ENCODE measurements around the gene ELAPOR2. TPM values are rescaled to one million over a fixed set of nuclear protein-coding genes. Genes with fewer than 3 reads are reported as not detected.

Gene ELAPOR2
- total and polyA plus RNA-seq, 4 donors = 0.47 to 1.4 (median 0.82) TPM

DNA sequence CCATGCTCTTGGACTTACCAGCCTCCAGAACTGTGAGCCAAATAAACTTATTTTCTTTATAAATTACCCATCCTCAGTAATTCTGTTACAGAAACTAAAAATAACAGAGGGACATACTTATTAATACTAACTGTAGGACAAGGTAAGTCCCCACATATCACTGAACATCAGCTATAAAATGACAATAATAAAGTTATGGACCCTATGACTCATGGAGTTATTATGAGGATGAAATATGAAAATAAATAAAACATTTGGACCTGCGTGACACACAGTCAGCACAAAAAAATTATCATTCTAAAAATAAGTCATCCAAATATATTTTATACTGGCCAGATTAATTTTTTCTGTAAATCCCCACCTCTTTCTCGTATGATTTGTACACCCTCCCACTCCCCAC is 34.9 kb upstream of the ELAPOR2 start:
- H3K9me3 ChIP-seq (ENCODE audit: control insufficient read depth in 4 of 4, low read length in 3 of 4) = no peaks in the 10 kb centered on the region
- no peak for TF ChIP-seq REST (IDR thresholded peaks at IDR 0.05)
- no peak for TF ChIP-seq JUND (IDR thresholded peaks at IDR 0.05)
- no peak for TF ChIP-seq NR2F2 (IDR thresholded peaks at IDR 0.05)
- TF ChIP-seq RAD21 (IDR thresholded peaks at IDR 0.05) = no peak
- TF ChIP-seq GABPA (IDR thresholded peaks at IDR 0.05 in 1 of 2, conservative IDR thresholded peaks at IDR 0.05 in 1 of 2) = no peak
- TF ChIP-seq RXRA (IDR thresholded peaks at IDR 0.05) = no peak
- DNase-seq (ENCODE audit: low spot score) = no peak
- H3K9ac ChIP-seq (ENCODE audit: low read depth in 1 of 2, low read length in 2 of 2) = no peak overlapping the region
- no peak overlapping the region for H3K4me3 ChIP-seq (ENCODE audit: low read depth in 1 of 3, low read length in 3 of 3)
- H3K27me3 ChIP-seq (ENCODE audit: control insufficient read depth in 4 of 4, insufficient read depth in 4 of 4, low read length in 3 of 4) = no peaks in the 10 kb centered on the region
- no peak overlapping the region for H3K27ac ChIP-seq (ENCODE audit: low read depth in 1 of 2, low read length in 2 of 2)
- no peaks in the 10 kb centered on the region for H3K4me1 ChIP-seq (ENCODE audit: control insufficient read depth in 4 of 4, insufficient read depth in 4 of 4, low read length in 3 of 4)
- H3K36me3 ChIP-seq (ENCODE audit: control insufficient read depth in 4 of 4, insufficient read depth in 3 of 4, low read depth in 1 of 4, low read length in 3 of 4) = no peaks in the 10 kb centered on the region
- WGBS = 60% methylated on average over 2 of the region's 2 CpGs

- H3K9me3 ChIP-seq (ENCODE audit: control insufficient read depth in 4 of 4, low read length in 3 of 4) = peaks cover 0 to under 1% (median 0%) of the 10 kb centered on the region in 4 donors
- H3K27ac ChIP-seq (ENCODE audit: low read depth in 1 of 2, low read length in 2 of 2) = no peak overlapping the region
- no peak overlapping the region for H3K9ac ChIP-seq (ENCODE audit: low read depth in 1 of 2, low read length in 2 of 2)
- no peaks in the 10 kb centered on the region for H3K27me3 ChIP-seq (ENCODE audit: control insufficient read depth in 4 of 4, insufficient read depth in 4 of 4, low read length in 3 of 4)
- H3K4me1 ChIP-seq (ENCODE audit: control insufficient read depth in 4 of 4, insufficient read depth in 4 of 4, low read length in 3 of 4) = no peaks in the 10 kb centered on the region
- H3K4me3 ChIP-seq (ENCODE audit: low read depth in 1 of 3, low read length in 3 of 3) = no peak overlapping the region
- 77% methylated on average over 2 of the region's 2 CpGs for WGBS
- DNase-seq (ENCODE audit: low spot score) = no peak
- no peak for TF ChIP-seq RXRA (IDR thresholded peaks at IDR 0.05)
- no peak for TF ChIP-seq NR2F2 (IDR thresholded peaks at IDR 0.05)
- TF ChIP-seq REST (IDR thresholded peaks at IDR 0.05) = no peak
- TF ChIP-seq JUND (IDR thresholded peaks at IDR 0.05) = no peak
- TF ChIP-seq CTCF (IDR thresholded peaks at IDR 0.05; ENCODE audit: low read depth, low read length, missing input control) = no peak
- TF ChIP-seq EGR1 (IDR thresholded peaks at IDR 0.05; ENCODE audit: low read depth in 2 of 2) = no peak
- TF ChIP-seq GABPA (IDR thresholded peaks at IDR 0.05 in 1 of 2, conservative IDR thresholded peaks at IDR 0.05 in 1 of 2) = no peak
- TF ChIP-seq SP1 (IDR thresholded peaks at IDR 0.05) = no peak
- no peak for TF ChIP-seq FOXA2 (IDR thresholded peaks at IDR 0.05)
- no peak for TF ChIP-seq TAF1 (conservative IDR thresholded peaks at IDR 0.05)
- TF ChIP-seq FOXA1 (IDR thresholded peaks at IDR 0.05) = no peak
- TF ChIP-seq HNF4G (IDR thresholded peaks at IDR 0.05) = no peak
- no peaks in the 10 kb centered on the region for H3K36me3 ChIP-seq (ENCODE audit: control insufficient read depth in 4 of 4, insufficient read depth in 3 of 4, low read depth in 1 of 4, low read length in 3 of 4)
These were observed 33.2 kb upstream of the ELAPOR2 start for GRCh38 chr7:87092568-87093091.
